ENCODE measurements around the gene ZBTB8OS.
"Not testable (repeated sequence)": the region's sequence is repeated elsewhere in the genome, so short reads cannot be mapped to it uniquely, and the experiment has no call there.

GRCh38 chr1:32630173-32630572 is 20.2 kb downstream of the ZBTB8OS start:
- not testable (repeated sequence) for TF ChIP-seq GABPA, POLR2AphosphoS5 (IDR thresholded peaks at IDR 0.05; ENCODE audit: low read depth)

Measured in HL-60 (cell line).